ENCODE data around the gene LIPC.

LIPC gene

DNA sequence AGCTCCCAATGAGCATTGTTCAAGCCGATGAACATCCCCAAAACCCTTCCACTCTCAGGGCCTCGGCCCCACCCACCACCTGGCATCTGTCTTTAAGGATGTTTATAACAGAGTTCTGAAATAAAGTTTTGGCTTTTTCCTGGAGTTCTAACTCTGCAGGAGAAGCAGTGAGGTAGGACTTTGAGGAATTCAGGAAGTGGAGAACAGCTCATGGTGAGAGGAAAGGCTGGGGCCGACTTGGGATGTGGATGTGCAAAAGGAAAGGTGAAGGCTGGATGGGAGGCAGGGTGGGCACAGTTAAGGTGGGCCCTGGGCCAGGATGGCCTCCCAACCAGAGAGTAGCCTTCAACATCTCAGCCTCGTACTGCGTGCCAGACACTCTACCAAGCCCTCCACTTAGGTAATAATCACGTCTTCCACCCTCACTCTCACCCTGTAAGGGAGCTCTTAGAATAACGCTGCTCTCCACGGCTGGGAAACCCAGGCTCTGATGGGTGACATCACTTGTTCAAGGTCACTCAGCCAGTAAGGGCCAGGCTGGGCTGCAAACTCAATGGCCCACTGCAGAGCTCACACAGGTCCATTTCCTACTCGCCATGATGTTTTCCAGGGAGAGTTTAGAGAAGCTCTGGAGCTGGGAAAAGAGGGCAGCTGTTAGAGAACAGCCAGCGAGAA, 28.5 kb downstream of the LIPC start:
- no peak for DNase-seq

DNA sequence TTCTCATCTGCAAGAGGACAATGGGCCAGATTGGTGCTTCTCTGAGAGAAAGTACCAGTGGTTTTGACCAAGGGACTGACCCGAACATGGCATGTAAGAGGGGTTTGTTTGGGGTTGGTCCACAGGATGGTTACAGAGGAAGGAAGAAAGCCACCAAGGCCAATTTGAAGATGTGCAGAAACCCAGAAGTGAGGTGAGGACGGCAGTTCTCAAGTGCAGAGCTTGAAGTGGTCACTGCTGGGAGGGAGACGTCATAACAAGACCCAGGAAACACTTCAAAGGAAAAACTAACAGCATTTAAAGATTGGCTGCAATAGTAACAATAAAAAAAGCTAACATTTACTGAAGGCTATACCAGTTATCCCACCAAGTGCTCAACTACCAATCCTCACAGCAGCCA, 29.1 kb downstream of the LIPC start:
- DNase-seq = no peak

DNA sequence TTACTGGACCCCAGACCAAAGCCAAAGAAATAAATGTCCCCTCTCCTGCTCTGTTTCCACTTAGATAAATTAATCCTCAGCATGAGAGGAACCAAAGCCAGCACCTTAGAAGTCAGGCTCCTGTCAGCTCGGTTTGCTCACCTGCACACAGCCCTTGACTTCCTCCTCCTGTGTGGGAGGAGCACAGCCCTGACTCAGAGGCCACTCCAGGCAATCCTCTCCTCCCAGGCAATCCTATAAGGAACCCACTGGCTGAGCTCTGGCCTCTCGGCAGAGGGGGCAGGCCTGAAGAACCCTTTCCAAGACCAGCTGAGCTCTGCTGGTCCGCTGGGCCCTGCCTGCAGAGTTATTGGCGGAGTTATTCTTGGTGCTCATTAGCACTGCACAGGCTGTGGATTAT, 30.8 kb downstream of the LIPC start:
- DNase-seq = no peak

DNA sequence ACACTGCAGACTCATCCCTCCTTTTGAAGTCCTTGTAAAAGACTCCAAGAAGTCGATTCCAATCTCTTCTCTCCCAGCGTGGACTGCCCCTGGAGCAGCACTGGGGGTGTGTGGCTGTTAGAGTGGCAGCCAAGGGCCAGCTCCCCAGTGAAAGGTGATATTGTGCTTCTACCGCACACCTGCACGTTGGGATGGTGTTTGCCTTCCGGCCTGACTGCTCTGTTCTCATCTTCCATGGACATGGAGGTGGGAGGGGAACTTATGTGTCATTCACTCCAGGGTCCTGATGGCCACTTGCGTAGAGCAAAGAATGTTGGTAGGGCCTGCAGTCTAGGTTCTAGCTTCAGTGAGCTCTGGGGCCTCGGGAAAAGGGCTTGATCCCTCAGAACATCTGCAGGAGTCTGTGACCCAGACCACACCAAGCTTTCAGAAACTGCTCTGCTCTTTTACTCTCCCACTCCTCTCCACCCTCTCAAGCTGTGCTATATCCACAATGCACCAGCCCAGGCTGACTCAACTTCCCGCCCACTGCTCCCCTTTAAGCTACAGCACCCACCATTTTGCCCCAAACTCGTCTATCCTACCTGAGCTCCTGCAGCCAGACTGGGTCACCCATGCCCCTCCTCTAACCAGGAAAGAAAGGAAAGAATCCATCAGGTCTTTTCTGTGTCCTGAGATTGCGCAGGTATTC, 31.3 kb downstream of the LIPC start:
- DNase-seq = no peak

DNA sequence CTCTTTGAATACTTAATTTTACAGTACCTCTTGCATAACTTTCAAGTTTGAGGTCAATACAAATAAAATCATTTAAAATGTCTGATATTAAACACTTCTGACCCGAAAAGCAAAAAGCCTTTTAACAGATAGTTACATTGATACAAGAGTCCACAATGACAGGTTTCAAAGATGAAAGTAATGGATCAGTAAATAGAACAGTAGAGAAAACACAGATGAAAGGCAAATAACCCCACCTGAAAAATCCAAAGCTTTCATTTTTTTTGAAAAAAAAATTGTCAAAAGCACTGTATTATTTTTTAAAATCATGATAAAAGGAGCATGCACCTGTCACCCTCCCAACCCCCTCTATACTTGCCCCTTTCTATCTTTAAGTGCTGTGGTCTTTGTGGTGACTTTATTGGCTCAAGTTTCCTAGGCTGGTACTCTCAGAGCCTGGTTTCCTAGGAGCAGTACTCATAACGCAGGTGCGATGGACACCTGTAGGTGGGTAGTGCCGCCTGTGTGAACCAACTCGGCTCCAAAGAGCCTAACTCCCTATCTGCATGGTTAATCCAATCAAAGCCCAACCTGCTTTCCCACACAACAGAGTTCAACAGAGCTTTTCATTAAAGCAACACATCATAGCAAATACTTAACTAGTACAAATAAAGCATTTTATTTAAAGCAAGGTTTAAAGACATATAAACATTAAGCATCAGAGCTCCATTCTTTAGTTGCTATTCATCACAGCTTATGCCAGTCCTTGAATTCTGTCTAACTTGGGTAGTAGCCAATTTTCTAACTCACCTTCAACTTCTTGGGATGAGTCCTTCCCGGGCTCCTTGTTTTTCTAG, 32.2 kb downstream of the LIPC start:
- no peak for DNase-seq

DNA sequence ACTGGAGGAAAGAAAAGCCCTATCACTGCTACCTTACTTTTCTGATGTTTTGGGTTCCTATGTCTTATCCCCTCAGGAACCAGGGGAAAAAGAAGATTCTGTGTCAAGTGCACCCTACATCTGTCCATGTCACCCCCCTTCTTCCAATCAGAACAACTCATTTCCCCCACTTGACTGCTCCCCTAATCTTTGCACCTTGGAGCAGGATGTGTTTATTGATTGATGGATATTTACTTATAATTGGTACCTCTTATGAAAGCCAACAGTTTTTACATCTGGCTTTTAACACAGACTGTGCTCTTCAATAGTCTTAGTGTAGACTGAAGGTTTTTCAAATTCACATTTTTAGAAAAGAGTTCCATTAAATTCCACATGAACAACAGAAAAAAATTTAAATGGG, 33.3 kb downstream of the LIPC start:
- no peak for DNase-seq

DNA sequence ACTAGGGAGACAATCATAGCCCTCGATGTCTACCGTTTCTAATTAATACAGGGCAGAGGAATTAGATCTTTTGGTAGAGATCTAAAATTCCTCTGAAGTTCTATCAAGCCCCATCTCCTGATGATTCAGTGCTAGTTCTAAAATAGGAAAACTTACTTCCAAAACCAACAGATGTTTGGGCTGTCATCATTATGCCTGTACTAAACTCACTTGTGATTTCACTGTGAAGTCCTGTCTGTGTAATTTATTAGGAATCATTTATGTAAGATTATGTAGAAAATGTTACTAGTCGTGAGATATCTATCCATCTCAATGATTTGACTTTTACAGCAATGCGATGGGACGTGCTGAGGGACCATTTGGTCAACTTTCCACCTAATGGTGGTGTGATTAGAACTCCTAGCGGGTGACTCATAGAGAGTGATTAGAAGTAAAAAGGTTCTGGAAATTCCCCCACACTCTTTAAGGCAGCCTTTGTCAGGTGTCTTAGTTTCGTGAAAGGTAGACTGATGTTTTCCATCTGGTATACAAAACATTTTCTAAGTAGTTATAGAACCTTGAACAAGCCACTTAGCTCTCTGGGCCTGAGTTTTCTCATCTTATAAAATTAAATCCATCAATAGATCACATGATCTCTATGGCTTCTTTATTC, 34.2 kb downstream of the LIPC start:
- no peak for DNase-seq

DNA sequence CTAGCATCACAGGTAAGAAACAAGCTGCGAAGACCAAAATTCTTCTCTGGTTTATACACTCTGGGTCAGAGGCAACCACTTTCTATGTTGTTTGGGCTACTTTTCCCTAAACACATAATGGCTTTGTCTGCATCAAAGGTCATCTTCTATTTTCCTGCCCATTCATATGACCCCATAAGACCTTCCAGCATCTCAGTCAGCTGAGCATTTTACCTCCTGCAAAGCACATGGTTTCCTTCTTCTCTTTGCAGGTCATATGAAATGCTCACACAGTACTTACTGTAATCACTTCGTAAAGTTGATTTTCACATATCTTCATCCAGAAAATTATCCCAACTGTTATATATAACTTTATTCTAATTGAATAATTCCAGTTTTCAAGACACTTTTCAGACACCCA, 34.8 kb downstream of the LIPC start:
- no peak for DNase-seq

DNA sequence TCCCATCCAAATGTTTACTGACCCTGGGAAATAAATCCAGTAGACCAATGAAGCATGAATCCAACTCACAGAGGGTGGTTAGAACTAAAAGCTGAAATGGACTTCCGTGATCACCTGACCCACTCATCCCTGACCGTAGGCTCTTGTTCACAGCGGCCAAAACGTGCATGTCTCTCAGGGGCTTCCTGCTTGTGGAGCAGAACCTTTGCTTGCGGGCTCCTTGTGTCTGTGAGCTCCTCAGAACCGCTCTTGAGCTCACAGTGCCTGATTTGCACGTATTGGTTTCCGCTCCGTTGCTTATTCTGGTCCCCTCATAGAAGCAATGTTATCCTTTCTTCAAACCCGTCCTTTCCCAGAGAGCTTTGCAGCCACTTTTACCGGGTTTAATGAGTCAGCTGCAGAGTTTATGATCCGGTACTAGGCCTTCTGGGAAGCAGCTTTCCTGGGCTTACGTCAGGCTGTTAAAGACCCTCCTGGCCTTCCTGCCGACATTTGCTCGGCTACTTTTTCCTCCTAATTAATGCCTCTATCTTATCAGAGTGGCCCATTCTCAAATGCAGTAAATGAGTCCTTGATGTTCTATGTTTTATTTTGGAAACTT, 35.4 kb downstream of the LIPC start:
- DNase-seq = no peak

DNA sequence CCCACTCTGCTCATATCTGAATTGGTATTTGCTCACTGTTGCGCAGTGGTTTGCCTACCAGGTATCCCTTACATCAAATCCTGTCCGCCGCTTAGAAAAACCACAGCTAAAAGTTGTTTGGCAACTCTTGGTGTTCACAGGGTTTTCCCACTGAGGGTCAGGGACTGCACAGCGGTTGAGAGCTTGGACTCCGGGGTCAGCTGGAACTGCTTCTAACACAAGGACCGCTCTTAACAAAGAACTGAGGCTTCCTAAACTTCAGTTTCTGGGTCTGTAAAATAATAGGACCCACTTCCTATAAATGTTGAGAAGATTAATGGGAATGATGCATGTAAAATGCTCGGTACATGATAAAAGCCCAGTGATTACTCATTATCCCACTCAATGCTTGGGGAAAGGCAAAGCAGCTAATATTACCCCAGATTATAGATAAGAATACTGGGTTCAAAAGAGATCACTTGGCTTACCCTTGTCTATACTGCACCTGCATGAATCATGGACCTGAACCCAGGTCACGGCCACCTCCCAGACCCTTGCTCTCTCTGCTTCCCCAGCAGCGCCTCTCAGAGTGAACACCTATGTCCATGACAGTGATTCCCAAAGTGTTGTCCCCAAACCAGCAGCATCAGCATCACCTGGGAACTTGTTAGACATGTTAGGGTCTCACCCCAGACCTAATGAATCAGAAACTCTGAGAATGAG, 36.1 kb downstream of the LIPC start:
- no peak for DNase-seq

DNA sequence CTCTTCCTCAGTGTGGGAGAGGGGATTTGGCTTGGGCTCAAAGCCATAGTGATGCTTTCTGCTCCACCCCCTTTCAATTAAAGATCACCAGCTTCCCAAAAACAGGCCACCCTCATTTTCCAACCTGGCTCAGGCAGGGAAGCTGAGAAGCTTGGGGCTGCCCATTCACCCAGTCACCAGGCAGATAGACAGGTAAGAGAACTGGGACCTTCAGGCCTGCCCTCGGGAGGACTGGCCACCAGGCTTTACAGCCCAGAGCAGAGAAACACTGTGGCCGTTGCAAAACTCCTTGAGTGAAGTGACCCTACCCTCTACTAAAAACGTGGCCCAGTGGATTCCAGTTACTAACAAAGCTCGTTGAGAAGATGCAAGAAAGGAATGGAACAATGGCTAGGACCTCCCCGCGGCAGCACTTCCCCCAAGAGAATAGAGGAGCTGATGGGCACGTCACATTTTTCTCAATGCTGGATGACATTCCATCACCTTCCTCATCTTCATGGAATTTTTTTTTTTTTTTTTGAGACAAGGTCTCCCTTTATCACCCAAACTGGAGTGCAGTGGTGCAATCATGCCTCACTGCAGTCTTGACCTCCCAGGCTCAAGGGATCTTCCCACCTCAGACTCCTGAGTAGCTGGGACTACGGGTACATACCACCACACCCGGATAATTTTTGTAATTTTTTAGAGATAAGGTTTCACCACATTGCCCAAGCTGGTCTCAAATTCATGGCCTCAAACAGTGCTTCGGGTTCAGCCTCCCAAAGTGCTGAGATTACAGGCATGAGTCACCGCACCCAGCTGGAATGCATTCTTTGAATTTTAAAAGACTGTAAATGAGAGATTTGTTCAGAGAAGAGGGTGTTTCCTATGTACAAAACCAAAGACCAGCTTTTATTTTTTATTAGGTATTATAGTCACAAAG, 37.9 kb downstream of the LIPC start:
- no peak for DNase-seq

DNA sequence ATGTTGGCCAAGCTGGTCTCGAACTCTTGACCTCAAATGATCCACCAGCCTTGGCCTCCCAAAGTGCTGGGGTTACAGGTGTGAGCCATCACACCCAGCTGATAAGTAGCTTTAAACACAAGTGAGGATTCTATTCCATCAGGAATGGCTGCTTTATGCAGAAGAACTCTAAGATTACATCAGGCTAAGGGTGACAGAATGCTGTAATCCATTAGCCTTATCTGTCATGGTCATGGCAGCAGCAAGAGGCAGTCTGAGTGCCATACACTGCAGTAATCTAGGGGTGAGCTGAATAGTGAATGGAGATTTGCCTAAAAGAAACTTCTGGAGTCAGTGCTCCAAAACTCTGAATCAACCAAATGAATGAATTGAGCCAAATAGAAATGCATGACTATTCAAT, 39.6 kb downstream of the LIPC start:
- no peak for DNase-seq

DNA sequence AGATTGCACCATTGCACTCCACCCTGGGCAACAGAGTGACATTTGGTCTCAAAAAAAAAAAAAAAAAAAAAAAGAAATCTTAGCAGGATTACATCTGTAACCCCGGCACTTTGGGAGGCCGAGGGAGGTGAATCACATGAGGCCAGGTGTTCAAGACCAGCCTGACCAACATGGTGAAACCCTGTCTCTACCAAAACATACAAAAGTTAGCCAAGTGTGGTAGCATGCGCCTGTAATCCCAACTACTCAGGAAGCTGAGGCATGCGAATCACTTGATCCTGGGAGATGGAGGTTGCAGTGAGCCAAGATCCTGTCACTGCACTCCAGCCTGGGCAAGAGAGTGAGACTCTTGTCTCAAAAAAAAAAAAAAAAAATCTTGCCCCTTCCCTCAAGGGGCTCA, 40.4 kb downstream of the LIPC start:
- DNase-seq = no peak

DNA sequence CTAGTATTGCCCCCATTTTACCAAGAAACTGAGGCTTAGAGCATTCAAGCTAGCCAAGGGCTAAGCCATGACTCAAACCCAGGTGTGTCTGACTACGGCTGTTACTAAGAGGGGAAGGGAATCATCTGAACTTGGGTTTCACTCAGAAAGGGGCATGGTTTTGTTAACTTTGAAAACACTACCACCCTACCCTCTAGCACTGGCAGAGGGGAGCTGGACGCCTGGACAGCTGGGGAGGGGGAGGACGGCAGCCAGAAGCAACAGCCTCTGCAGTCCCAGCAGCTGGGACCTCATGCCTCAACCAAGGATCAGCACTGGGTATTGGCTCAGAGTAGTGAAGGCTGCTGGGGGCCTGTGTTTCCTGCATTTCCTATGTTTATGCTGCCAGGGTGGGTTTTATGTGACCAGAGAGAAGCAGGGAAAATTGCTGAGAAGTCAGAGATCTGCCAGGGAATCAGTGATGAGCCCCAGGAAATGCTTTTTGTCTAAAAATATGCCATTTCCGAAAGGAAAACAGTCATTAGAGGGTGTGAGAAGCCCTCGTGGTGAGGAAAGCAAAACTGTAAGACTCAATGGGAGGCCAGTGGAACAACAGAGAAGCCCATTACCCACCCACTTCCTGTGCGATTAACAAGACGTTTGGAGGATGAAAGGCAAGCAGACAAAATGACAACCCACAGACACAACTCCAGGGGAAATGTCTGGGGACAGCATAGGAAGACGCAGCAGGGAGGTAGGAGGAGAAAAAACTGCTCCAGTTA, 41.2 kb downstream of the LIPC start:
- DNase-seq = peak; percentile 30

DNA sequence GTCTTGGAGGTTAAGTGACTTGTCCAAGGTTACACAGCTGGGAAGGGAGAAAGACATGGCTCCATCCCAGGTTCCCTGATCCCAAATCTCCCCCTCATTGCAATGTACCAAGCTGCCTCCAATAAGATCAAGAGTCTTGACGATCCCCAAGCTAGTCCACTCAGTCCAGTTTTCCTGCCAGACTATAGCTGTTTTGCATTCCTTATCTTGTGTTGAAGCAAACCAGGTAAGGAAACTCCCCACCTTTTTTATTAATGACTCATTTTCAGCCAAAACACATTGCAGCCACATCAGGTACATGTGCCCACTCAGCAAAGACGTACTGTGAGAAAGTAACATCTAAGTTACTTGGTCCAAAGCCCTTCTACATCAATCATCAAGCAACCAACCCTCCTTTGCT, 41.9 kb downstream of the LIPC start:
- no peak for DNase-seq

DNA sequence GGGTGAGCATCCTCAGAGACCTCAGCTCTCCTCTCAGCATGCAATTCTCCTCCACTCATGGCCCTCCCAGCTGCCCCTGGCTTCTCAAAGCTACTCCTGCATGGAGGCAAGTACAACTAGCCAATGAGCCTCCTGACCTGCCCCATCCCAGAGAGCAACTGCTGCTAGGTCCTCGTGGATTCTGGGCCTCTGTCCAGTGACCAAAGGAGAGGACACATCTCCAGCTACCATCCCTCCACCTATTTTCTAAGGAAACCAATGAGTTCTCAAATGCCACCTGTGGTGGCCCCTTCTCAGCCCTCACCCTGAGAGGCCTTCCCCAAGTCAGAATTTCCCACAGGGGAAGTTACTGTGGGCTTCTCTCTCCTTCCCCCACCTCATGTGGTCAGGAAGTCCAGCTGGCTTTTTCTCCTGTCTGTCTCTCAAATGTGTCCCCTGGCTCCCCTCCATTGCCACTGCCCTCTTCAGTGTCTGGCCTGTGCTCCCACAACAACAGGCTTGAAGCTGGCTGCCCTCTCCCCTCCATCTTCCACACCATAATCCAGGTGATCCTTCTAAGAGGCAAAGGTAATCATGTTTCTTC, 43.0 kb downstream of the LIPC start:
- no peak for DNase-seq

DNA sequence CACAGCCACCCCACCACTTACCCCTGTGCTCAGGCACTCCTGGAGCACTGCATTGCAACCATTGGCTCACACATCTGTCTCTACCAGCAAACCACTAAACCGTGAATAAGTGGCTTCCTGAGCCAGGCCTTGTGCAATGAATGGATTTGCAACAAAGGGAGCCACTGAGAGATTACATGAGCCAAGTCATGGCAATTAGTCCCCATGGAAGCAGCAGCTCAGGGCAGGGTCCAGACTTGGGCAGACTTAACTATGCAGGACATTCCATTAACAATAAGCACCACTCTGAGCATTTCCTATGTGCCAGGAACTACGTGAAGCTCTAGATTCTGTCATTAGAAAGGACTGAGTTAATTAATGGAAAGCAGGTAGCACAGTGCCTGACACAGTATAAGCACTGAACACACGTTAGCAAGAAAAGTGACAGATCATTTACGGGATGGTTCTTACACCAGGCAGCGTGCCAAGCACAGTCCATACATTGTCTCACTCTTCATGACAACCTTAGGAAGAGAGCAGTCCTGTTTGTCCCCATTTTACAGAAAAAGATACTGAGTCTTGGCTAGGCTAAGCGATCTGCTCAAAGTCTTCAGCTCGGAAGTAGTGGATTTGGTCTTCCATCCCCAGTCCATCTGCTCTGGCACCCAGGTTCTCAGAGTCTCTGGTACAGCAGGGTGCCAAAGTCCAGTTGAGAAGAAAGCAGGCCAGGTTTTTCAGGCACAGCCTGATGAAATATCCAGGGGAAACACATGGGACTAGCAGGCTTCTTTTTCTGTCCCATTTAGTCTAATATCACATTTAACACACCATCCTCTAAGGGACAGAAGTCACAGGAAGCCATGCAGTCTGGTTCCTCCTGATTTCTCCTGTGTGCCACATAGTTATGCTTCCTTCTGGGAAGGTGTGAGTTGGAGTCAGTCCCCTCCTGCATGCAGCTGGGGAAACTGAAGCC, 44.1 kb downstream of the LIPC start:
- DNase-seq = no peak

DNA sequence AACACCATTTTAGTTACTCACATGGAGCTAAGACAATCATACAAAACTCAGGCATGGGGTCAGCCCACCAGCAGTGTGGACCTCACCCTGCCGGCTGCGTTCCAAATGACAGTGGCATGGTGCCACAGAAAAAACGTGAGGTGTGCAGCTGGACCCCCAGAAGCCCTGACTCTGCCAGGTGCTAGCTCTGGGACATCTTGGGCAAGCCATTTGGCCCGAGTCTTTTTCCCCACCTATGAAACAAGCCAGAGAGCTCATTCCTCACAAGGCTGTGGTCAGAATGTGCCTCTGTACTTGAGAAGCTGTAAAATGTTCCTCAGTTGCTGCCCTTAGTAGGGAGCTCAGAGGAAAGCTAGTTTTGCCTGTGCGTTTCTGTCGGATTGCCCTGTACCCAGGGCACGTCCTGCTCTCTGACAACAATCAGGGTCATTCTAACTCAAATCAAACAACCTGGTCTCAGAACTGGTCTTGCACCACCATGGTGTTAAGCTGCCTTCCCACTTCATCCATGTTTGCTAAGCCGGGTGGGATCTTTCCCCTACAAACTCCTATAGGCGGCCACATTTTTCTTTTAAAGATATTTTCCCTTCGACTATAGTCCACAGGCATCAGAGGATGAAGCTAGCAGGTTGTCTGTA, 44.9 kb downstream of the LIPC start:
- no peak for DNase-seq

Measured in activated gamma-delta T cell treated with Interleukin-2 at 50 U/mL for 16 hours (primary cell).